ENCODE results near the gene SERPINA12. TPM values are rescaled to one million over a fixed set of nuclear protein-coding genes. Genes with fewer than 3 reads are reported as not detected.

The SERPINA12 gene
- total and polyA plus RNA-seq, 2 of the 13 experiments (the other 11 are each of a cell fraction or from before 2014, with no cell fraction given) = 0.08 TPM; not detected in 1

- TF ChIP-seq ZNF503 (CRISPR knock-in tag; IDR thresholded peaks at IDR 0.05) (peak; percentile 54; the same call in 1 of the 2 replicates), ISX (CRISPR knock-in tag; conservative IDR thresholded peaks at IDR 0.05) (no peak), ZNF567 (CRISPR knock-in tag; IDR thresholded peaks at IDR 0.05; ENCODE audit: borderline replicate concordance) (no peak), ZNF350 (CRISPR knock-in tag; IDR thresholded peaks at IDR 0.05; ENCODE audit: borderline replicate concordance, low read depth) (0 out of 2 replicates have a peak, but pooled peaks have one; percentile 25), ZNF891 (CRISPR knock-in tag; IDR thresholded peaks at IDR 0.05) (0 out of 2 replicates have a peak, but pooled peaks have one; percentile 24), ZNF569 (CRISPR knock-in tag; IDR thresholded peaks at IDR 0.05; ENCODE audit: borderline replicate concordance) (no peak), NCOA2 (CRISPR knock-in tag; IDR thresholded peaks at IDR 0.05) (peak; percentile 81), TCF7 (IDR thresholded peaks at IDR 0.05; ENCODE audit: low read depth) (peak; percentile 84), PPARG (CRISPR knock-in tag; conservative IDR thresholded peaks at IDR 0.05) (0 out of 2 replicates have a peak, but pooled peaks have one; percentile 51), IKZF5 (CRISPR knock-in tag; IDR thresholded peaks at IDR 0.05) (no peak), ZBTB33 (CRISPR knock-in tag; IDR thresholded peaks at IDR 0.05) (no peak), ZNF256 (CRISPR knock-in tag; conservative IDR thresholded peaks at IDR 0.05) (no peak), ZNF557 (CRISPR knock-in tag; IDR thresholded peaks at IDR 0.05) (no peak), HDAC2 (CRISPR knock-in tag; IDR thresholded peaks at IDR 0.05) (peak; percentile 66), ZNF383 (CRISPR knock-in tag; IDR thresholded peaks at IDR 0.05; ENCODE audit: borderline replicate concordance) (no peak), RBAK (CRISPR knock-in tag; IDR thresholded peaks at IDR 0.05) (no peak), IRX3 (CRISPR knock-in tag; IDR thresholded peaks at IDR 0.05; ENCODE audit: borderline replicate concordance, low read depth) (no peak), ASH2L (IDR thresholded peaks at IDR 0.05; ENCODE audit: insufficient read length, low read depth, low read length) (no peak), CENPBD1 (CRISPR knock-in tag; IDR thresholded peaks at IDR 0.05; ENCODE audit: borderline replicate concordance, low read depth) (no peak), SOX13 (IDR thresholded peaks at IDR 0.05) (no peak), SOX13 (CRISPR knock-in tag; conservative IDR thresholded peaks at IDR 0.05 in 1 of 2, IDR thresholded peaks at IDR 0.05 in 1 of 2) (peak in 1 of 2 experiments; percentile 63; a peak in 1 of 4 replicates), DNMT3B (CRISPR knock-in tag; conservative IDR thresholded peaks at IDR 0.05) (no peak), HOXA5 (CRISPR knock-in tag; IDR thresholded peaks at IDR 0.05) (no peak), CREM (IDR thresholded peaks at IDR 0.05) (peak; percentile 56), CREM (CRISPR knock-in tag; IDR thresholded peaks at IDR 0.05) (no peak), ZNF629 (CRISPR knock-in tag; conservative IDR thresholded peaks at IDR 0.05) (0 out of 2 replicates have a peak, but pooled peaks have one; percentile 23), ZNF775 (CRISPR knock-in tag; IDR thresholded peaks at IDR 0.05; ENCODE audit: borderline replicate concordance) (no peak)
Observed at GRCh38 chr14:94517641-94518257, 8.5 kb upstream of the SERPINA12 start (continued).

Data from HepG2 (cell line).